K562 (cell line): ENCODE results near the gene PFKL. TPM values are rescaled to one million over a fixed set of nuclear protein-coding genes. Genes with fewer than 3 reads are reported as not detected.

Experiments used
- ATAC-seq: fragments of 200-7000 bp; cut with Tn5 transposase; 3 replicates; pipeline ENCODE4 v1.9.1; 2020; ENCODE audit warnings: moderate library complexity
- BruUV-seq: library from RNA; stranded (reverse); fragments of 400-500 nt; replicated peaks from 2 replicates; lab custom pipeline; 2021; lab: Mats Ljungman, UMichigan
- CTCF ChIA-PET: fragments of 300-600 bp; formaldehyde crosslinking; extraction: SDS; loops from one replicate; lab custom pipeline; 2021; ENCODE audit warnings: low intra/inter-chr PET ratio; lab: Yijun Ruan, JAX
- POLR2A ChIA-PET: fragments of 300-600, 350-650 bp; sonication (Branson Sonifier 250); formaldehyde crosslinking; extraction: SDS; loops from one replicate; lab custom pipeline; 2021; ENCODE audit warnings: antibody characterized with exemption, inconsistent platforms; lab: Yijun Ruan, JAX
- DNase-seq, 4 experiments: peaks; one replicate each; pipeline versions ENCODE4 v3.0.0 to v3.0.0-alpha.2; 2011 to 2018; ENCODE audit warnings: low spot score in 3 of 4, mixed read lengths in 3 of 4; ENCODE audit errors: extremely low read depth in 1 of 4
- FAIRE-seq: peaks from 2 replicates; lab custom pipeline; 2011; peaks lifted over from hg19 to GRCh38; lab: Jason Lieb, UNC
- H2AFZ ChIP-seq: 2 replicates; pipeline ENCODE4 v1.6.0; 2011; ENCODE audit warnings: low read depth, low read length, control low read depth, inconsistent platforms
- H3K27ac ChIP-seq: fragments of 200-600 bp; 3 replicates; pipeline ENCODE4 v1.8.0; 2011; ENCODE audit warnings: low read depth, mild to moderate bottlenecking, control low read depth, inconsistent platforms, low read length, moderate library complexity, mixed read lengths; ENCODE audit errors: extremely low read depth
- H3K27me3 ChIP-seq, 2 experiments: fragments of 300-600 bp in 1 of 2; 2 replicates in 1 of 2; 3 replicates in 1 of 2; pipeline versions ENCODE4 v1.6.0 to v1.8.0; 2011; ENCODE audit warnings: inconsistent platforms in 2 of 2, low read length in 2 of 2, mild to moderate bottlenecking in 1 of 2, mixed read lengths in 1 of 2, moderate library complexity in 1 of 2; ENCODE audit not compliant: control insufficient read depth in 2 of 2, insufficient read depth in 2 of 2
- H3K36me3 ChIP-seq: fragments of 300-600 bp; 3 replicates; pipeline ENCODE4 v1.8.0; 2011; ENCODE audit warnings: mild to moderate bottlenecking, low read length, inconsistent platforms; ENCODE audit not compliant: control insufficient read depth, insufficient read depth
- H3K4me1 ChIP-seq, 2 experiments: fragments of 200-600 bp in 1 of 2; replicated peaks in 1 of 2; 2 replicates in 1 of 2; 3 replicates in 1 of 2; pipeline versions ENCODE4 v1.5.1 to v1.8.0; 2011; ENCODE audit warnings: inconsistent platforms in 2 of 2, low read length in 2 of 2, mild to moderate bottlenecking in 1 of 2, mixed read lengths in 1 of 2, moderate library complexity in 1 of 2; ENCODE audit not compliant: control insufficient read depth in 2 of 2, insufficient read depth in 2 of 2
- H3K4me2 ChIP-seq: 2 replicates; pipeline ENCODE4 v1.6.1; 2011; ENCODE audit warnings: low read length, control low read depth, inconsistent platforms, mixed read lengths; ENCODE audit not compliant: insufficient read depth
- H3K4me3 ChIP-seq: fragments of 200-600 bp; sonication (generic), shearing (Covaris generic); 2 replicates; pipeline ENCODE4 v1.5.1; 2016; ENCODE audit warnings: control low read depth, inconsistent platforms
- H3K79me2 ChIP-seq: fragments of 200-600 bp; 3 replicates; pipeline ENCODE4 v1.8.0; 2011; ENCODE audit warnings: low read length, inconsistent platforms; ENCODE audit not compliant: control insufficient read depth, insufficient read depth
- H3K9ac ChIP-seq, 2 experiments: 2 replicates each; pipeline versions ENCODE4 v1.6.0 to v1.6.1; 2011; ENCODE audit warnings: low read depth in 2 of 2, low read length in 2 of 2, control low read depth in 1 of 2, inconsistent platforms in 1 of 2, mild to moderate bottlenecking in 1 of 2, mixed read lengths in 1 of 2; ENCODE audit not compliant: insufficient read depth in 1 of 2
- H3K9me1 ChIP-seq: one replicate; pipeline ENCODE4 v1.6.0; 2011; ENCODE audit warnings: inconsistent platforms, mild to moderate bottlenecking, low read length, moderate library complexity; ENCODE audit not compliant: control insufficient read depth, insufficient read depth
- H3K9me3 ChIP-seq: replicated peaks from 2 replicates; pipeline ENCODE4 v1.5.1; 2011; ENCODE audit warnings: low read depth, low read length, inconsistent platforms; ENCODE audit not compliant: control insufficient read depth, insufficient read depth
- H4K20me1 ChIP-seq: replicated peaks from 2 replicates; pipeline ENCODE4 v1.6.1; 2011; ENCODE audit warnings: low read length, inconsistent platforms, mixed read lengths; ENCODE audit not compliant: control insufficient read depth, insufficient read depth
- COPS2 ChIP-seq: fragments of 450-650 bp; conservative IDR thresholded peaks from 2 replicates; pipeline ENCODE4 v1.6.1; 2016; ENCODE audit warnings: mild to moderate bottlenecking, moderate library complexity
- CXXC5 ChIP-seq: fragments of 250-450 bp; sonication (Bioruptor Pico); IDR thresholded peaks from 2 replicates; pipeline ENCODE4 v1.8.0; 2022; ENCODE audit warnings: inconsistent platforms, mild to moderate bottlenecking, moderate library complexity
- FOXA1 ChIP-seq: fragments of 450-650 bp; IDR thresholded peaks from 2 replicates; pipeline ENCODE4 v1.6.1; 2016; ENCODE audit warnings: mild to moderate bottlenecking, borderline replicate concordance
- FOXJ2 ChIP-seq: fragments of 200-800 bp; sonication (Bioruptor generic); IDR thresholded peaks from 2 replicates; pipeline ENCODE4 v1.6.1; 2016; ENCODE audit warnings: missing genetic modification characterization, missing compliant biosample characterization
- LARP7 ChIP-seq: fragments of 450-650 bp; IDR thresholded peaks from 2 replicates; pipeline ENCODE4 v1.6.1; 2016
- ZEB2 ChIP-seq: fragments of 450-650 bp; IDR thresholded peaks from 2 replicates; pipeline ENCODE4 v1.6.1; 2016
- ZKSCAN3 ChIP-seq: fragments of 250-450 bp; sonication (Bioruptor Pico); IDR thresholded peaks from 2 replicates; pipeline ENCODE4 v1.4.0; 2020
- ZNF232 ChIP-seq: sonication (generic); formaldehyde crosslinking; IDR thresholded peaks from 2 replicates; pipeline ENCODE4 v1.8.0; 2022; ENCODE audit warnings: mild to moderate bottlenecking, missing genetic modification reagents
- ZNF444 ChIP-seq: fragments of 250-450 bp; sonication (Bioruptor Pico); IDR thresholded peaks from 2 replicates; pipeline ENCODE4 v1.4.0; 2020; ENCODE audit warnings: mild to moderate bottlenecking, moderate library complexity
- ZNF551 ChIP-seq: fragments of 250-450 bp; sonication (Bioruptor Pico); IDR thresholded peaks from 2 replicates; pipeline ENCODE4 v1.5.0; 2021; ENCODE audit warnings: mild to moderate bottlenecking, moderate library complexity
- ZNF592 ChIP-seq: fragments of 450-650 bp; IDR thresholded peaks from 2 replicates; pipeline ENCODE4 v1.6.1; 2017; ENCODE audit warnings: antibody characterized with exemption, mild to moderate bottlenecking
- WGBS: fragments of 100-300 bp; shearing (Covaris generic); methylation state at CpG from one replicate; pipeline ENCODE4 v1.1.6; 2016; ENCODE audit warnings: low coverage, mixed read lengths; ENCODE audit not compliant: insufficient coverage; ENCODE audit errors: missing lambda C conversion rate; 5-methylcytosine and 5-hydroxymethylcytosine counted together
- in situ Hi-C: fragments of 300-500 bp; cut with MboI; formaldehyde crosslinking; loops from 4 replicates; pipeline ENCODE4 v1.15.0; 2018; ENCODE audit warnings: inconsistent platforms, mixed read lengths
- intact Hi-C: fragments of 100-400 bp; cut with micrococcal nuclease; formaldehyde crosslinking; loops from 2 replicates; pipeline ENCODE4 v1.14.2; 2022
- polyA plus RNA-seq, 8 experiments: library from polyadenylated mRNA; depleted of rRNA in 4 of 8; stranded (reverse) in 5 of 8; unstranded in 3 of 8; fragments of >200 nt; fragmentation: Nextera tagmentation in 2 of 8; fragmentation: Illumina TruSeq in 1 of 8; extraction: Ambion mirVana in 2 of 8; extraction: Trizol in 1 of 8; gene quantifications; 2 replicates each; pipeline versions ENCODE4 v1.2.1 to v1.2.3, GENCODE V29; 2011 to 2014; ENCODE audit warnings: inconsistent platforms in 1 of 8, missing spikeins in 1 of 8
- total RNA-seq, 7 experiments: library from RNA; depleted of rRNA in 6 of 7; stranded (reverse); fragments of >200 nt in 6 of 7; fragmentation: Illumina TruSeq in 2 of 7; extraction: Trizol in 2 of 7; gene quantifications; 2 replicates each; pipeline versions ENCODE4 v1.2.1 to v1.2.3, GENCODE V29; 2011 to 2021; ENCODE audit warnings: low replicate concordance in 1 of 7
- TF ChIP-seq, protein P1 (sequence below): IDR thresholded peaks from 2 replicates; pipeline ENCODE4 v1.6.1; 2012; ENCODE audit warnings: low read depth, low read length, improper control_type of control experiment, borderline replicate concordance
- TF ChIP-seq, protein P2 (sequence below): fragments of 450-650 bp; IDR thresholded peaks from 2 replicates; pipeline ENCODE4 v1.6.1; 2014; ENCODE audit warnings: low read depth, mild to moderate bottlenecking, moderate library complexity, borderline replicate concordance

Gene PFKL
- total and polyA plus RNA-seq, 9 of the 15 experiments (the other 6 are each of a cell fraction or from before 2014, with no cell fraction given), result 1.1 to 124 (median 45.6) TPM

DNA sequence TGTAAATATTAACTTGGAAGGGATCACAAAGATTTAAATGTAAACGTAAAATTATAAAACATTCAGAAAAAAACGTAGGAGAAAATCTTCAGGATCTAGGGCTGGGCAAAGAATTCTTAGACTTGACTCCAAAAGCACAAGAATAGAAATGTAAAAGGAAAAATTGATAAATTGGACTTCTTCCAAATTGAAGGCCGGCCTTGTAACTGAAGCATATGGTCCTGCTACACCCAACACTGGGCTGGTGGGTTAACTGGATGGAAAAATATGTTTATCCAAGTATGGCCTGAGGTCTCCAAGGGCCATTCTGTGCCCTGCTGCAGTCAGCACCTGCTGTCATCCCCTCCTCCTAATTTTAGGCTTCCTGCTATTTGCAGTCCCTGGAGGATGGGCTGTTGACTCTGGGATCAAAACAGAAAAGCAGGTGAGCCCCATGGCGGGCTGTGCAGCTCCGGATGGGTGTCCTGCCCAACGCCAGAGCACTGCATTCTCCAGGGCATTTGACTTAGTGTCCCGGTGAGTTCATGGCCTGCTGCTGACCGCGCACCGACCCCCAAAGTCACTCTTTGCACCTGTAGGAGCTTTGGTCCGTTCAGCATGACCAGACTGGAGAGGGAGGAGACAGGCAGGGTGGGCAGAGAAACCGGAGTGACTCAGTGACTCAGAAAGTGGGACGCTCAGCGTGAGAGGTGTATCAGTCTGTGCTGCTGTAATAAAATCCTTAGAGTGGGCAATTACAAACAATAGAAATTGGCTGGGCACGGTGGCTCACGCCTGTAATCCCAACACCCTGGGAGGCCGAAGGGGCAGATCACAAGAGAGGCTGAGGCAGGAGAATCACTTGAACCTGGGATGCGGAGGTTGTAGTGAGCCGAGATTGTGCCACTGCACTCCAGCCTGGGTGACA is 20.2 kb upstream of the PFKL start:
- no peak overlapping the region for H2AFZ ChIP-seq
- no peaks in the 10 kb centered on the region for H3K9me3 ChIP-seq
- BruUV-seq, result no TSS peak
- peaks cover 5% of the 10 kb centered on the region; the same call in 1 of the 2 replicates for H4K20me1 ChIP-seq
- no peak for DNase-seq
- TF ChIP-seq FOXA1 (no peak), CXXC5 (no peak), COPS2 (no peak), ZNF551 (CRISPR knock-in tag) (no peak), ZNF444 (no peak), ZNF232 (CRISPR knock-in tag) (no peak), ZNF592 (no peak), ZKSCAN3 (CRISPR knock-in tag) (no peak), FOXJ2 (no peak), LARP7 (no peak), ZEB2 (no peak)
- TF ChIP-seq, protein P1, sequence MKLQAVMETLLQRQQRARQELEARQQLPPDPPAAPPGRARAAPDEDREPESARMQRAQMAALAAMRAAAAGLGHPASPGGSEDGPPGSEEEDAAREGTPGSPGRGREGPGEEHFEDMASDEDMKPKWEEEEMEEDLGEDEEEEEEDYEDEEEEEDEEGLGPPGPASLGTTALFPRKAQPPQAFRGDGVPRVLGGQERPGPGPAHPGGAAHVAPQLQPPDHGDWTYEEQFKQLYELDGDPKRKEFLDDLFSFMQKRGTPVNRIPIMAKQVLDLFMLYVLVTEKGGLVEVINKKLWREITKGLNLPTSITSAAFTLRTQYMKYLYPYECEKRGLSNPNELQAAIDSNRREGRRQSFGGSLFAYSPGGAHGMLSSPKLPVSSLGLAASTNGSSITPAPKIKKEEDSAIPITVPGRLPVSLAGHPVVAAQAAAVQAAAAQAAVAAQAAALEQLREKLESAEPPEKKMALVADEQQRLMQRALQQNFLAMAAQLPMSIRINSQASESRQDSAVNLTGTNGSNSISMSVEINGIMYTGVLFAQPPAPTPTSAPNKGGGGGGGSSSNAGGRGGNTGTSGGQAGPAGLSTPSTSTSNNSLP, result no peak
- TF ChIP-seq, protein P2, sequence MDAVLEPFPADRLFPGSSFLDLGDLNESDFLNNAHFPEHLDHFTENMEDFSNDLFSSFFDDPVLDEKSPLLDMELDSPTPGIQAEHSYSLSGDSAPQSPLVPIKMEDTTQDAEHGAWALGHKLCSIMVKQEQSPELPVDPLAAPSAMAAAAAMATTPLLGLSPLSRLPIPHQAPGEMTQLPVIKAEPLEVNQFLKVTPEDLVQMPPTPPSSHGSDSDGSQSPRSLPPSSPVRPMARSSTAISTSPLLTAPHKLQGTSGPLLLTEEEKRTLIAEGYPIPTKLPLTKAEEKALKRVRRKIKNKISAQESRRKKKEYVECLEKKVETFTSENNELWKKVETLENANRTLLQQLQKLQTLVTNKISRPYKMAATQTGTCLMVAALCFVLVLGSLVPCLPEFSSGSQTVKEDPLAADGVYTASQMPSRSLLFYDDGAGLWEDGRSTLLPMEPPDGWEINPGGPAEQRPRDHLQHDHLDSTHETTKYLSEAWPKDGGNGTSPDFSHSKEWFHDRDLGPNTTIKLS, result no peak
- TF ChIP-seq, all 486 proteins: peak for 0
- ATAC-seq, result no peak
- intact Hi-C loops (no loop called here), in situ Hi-C loops (loop anchor here (25.0 kb wide), 1 partner anchor 117 kb away; no protein-coding TSS in a partner anchor)
- no peaks in the 10 kb centered on the region for H3K36me3 ChIP-seq
- no peak overlapping the region for H3K4me3 ChIP-seq
- no peaks in the 10 kb centered on the region for H3K9me1 ChIP-seq
- H3K9ac ChIP-seq, result peak overlapping the region in 1 of 2 experiments; percentile 31; a peak in 2 of 4 replicates
- H3K4me1 ChIP-seq, result peaks cover 0 to 8% of the 10 kb centered on the region in 2 experiments; a peak in 2 of 5 replicates
- H3K27me3 ChIP-seq, result peaks cover 40 to 56% of the 10 kb centered on the region in 2 experiments
- H3K79me2 ChIP-seq, result no peaks in the 10 kb centered on the region
- no peak for FAIRE-seq
- POLR2A ChIA-PET, result no interaction called here
- no peak overlapping the region for H3K27ac ChIP-seq
- 6% methylated on average over 19 of the region's 19 CpGs for WGBS
- CTCF ChIA-PET, result interaction anchor here (0.6 kb wide), 1 partner anchor 12 kb away, joined by 3 read pairs; no protein-coding TSS in a partner anchor
- H3K4me2 ChIP-seq, result no peak overlapping the region
